Type B pancreatic cell (in vitro differentiated cells): ENCODE data around the gene SRSF11. TPM values are rescaled to one million over a fixed set of nuclear protein-coding genes. Genes with fewer than 3 reads are reported as not detected.

Experiments
- DNase-seq: peaks from one replicate; pipeline ENCODE4 v3.0.0; 2021; ENCODE audit warnings: mixed read lengths; ENCODE audit not compliant: unreplicated experiment; ENCODE audit errors: extremely low spot score
- H3K27ac Mint-ChIP-seq: 2 replicates; pipeline ENCODE4 v1.8.0; 2021; ENCODE audit warnings: mild to moderate bottlenecking, mixed read lengths
- H3K27me3 Mint-ChIP-seq: 2 replicates; pipeline ENCODE4 v1.8.0; 2021; ENCODE audit warnings: mixed read lengths
- H3K36me3 Mint-ChIP-seq: 2 replicates; pipeline ENCODE4 v1.8.0; 2021; ENCODE audit warnings: mixed read lengths
- H3K4me1 Mint-ChIP-seq: one replicate; pipeline ENCODE4 v1.8.0; 2021; ENCODE audit warnings: mixed read lengths; ENCODE audit not compliant: unreplicated experiment
- H3K4me3 Mint-ChIP-seq: 2 replicates; pipeline ENCODE4 v1.8.0; 2021; ENCODE audit warnings: mild to moderate bottlenecking, mixed read lengths
- H3K9me3 Mint-ChIP-seq: 2 replicates; pipeline ENCODE4 v1.8.0; 2021; ENCODE audit warnings: mixed read lengths
- total RNA-seq: library from RNA; stranded (reverse); gene quantifications from 2 replicates; pipeline ENCODE4 v1.2.1, GENCODE V29; 2021; ENCODE audit warnings: low replicate concordance
- TF ChIP-seq, protein P1 (sequence below): fragments of 200-600 bp; sonication (generic); conservative IDR thresholded peaks from 2 replicates; pipeline ENCODE4 v1.5.0; 2021; ENCODE audit warnings: antibody characterized with exemption, mild to moderate bottlenecking

Gene SRSF11
- total RNA-seq, 1 donor from 2014 or later, result 217 TPM

- Mint-ChIP-seq H3K9me3 (no peaks in the 10 kb centered on the region), H3K27me3 (no peaks in the 10 kb centered on the region), H3K36me3 (peaks cover 18% of the 10 kb centered on the region), H3K4me1 (no peaks in the 10 kb centered on the region), H3K4me3 (no peak overlapping the region), H3K27ac (no peak overlapping the region)
- DNase-seq, result no peak
- TF ChIP-seq, protein P1, sequence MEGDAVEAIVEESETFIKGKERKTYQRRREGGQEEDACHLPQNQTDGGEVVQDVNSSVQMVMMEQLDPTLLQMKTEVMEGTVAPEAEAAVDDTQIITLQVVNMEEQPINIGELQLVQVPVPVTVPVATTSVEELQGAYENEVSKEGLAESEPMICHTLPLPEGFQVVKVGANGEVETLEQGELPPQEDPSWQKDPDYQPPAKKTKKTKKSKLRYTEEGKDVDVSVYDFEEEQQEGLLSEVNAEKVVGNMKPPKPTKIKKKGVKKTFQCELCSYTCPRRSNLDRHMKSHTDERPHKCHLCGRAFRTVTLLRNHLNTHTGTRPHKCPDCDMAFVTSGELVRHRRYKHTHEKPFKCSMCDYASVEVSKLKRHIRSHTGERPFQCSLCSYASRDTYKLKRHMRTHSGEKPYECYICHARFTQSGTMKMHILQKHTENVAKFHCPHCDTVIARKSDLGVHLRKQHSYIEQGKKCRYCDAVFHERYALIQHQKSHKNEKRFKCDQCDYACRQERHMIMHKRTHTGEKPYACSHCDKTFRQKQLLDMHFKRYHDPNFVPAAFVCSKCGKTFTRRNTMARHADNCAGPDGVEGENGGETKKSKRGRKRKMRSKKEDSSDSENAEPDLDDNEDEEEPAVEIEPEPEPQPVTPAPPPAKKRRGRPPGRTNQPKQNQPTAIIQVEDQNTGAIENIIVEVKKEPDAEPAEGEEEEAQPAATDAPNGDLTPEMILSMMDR, result no peak
Observed at GRCh38 chr1:70293186-70293843, 72.1 kb downstream of the SRSF11 start.

- no peaks in the 10 kb centered on the region for H3K27me3 Mint-ChIP-seq
- no peaks in the 10 kb centered on the region for H3K9me3 Mint-ChIP-seq
- no peaks in the 10 kb centered on the region for H3K4me1 Mint-ChIP-seq
- H3K36me3 Mint-ChIP-seq, result peaks cover 24% of the 10 kb centered on the region
- no peak overlapping the region for H3K4me3 Mint-ChIP-seq
- TF ChIP-seq, protein P1, result no peak
- no peak overlapping the region for H3K27ac Mint-ChIP-seq
- DNase-seq, result no peak
Observed at GRCh38 chr1:70295749-70296148, 74.6 kb downstream of the SRSF11 start.

DNA sequence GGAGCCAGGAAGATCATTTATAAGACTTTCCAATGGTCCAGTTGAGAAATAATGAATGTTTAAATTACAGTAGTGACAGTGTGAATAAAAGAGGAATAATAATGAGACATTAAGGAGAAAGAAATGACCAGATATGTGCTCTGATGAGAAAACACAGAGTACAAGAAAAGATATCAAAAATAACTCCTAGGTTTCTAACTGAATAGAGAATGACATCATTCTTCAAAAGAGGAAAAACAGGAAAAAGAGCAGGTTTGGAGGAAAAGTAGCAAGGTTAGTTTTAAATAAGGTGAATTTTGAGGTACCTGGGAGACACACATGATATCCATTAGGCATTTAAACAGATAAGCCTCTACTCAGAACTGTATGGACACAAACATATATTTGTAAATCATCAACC, 78.3 kb downstream of the SRSF11 start:
- Mint-ChIP-seq H3K4me3 (no peak overlapping the region), H3K4me1 (no peaks in the 10 kb centered on the region), H3K9me3 (no peaks in the 10 kb centered on the region), H3K36me3 (peaks cover 19% of the 10 kb centered on the region), H3K27ac (no peak overlapping the region), H3K27me3 (no peaks in the 10 kb centered on the region)
- TF ChIP-seq, protein P1, result no peak
- no peak for DNase-seq

Other genes starting within 250 kb of the SRSF11 start
- 12.3 and 18.9 TPM in 2 replicates for gene LRRC40, start 15.8 kb upstream of the SRSF11 start, total RNA-seq
- gene ANKRD13C, start 133.3 kb downstream of the SRSF11 start, total RNA-seq, result 21.9 and 24.6 TPM in 2 replicates
- 8.7 and 10.1 TPM in 2 replicates for gene CTH, start 189.9 kb downstream of the SRSF11 start, total RNA-seq